ENCODE measurements around the gene PAX7. TPM values are rescaled to one million over a fixed set of nuclear protein-coding genes. Genes with fewer than 3 reads are reported as not detected.
A peak's percentile ranks its signal among the peaks of the same experiment; 100 is the strongest.

PAX7 gene
- polyA plus RNA-seq, 10 donors: 38.4 to 63.1 (median 43.3) TPM

DNA sequence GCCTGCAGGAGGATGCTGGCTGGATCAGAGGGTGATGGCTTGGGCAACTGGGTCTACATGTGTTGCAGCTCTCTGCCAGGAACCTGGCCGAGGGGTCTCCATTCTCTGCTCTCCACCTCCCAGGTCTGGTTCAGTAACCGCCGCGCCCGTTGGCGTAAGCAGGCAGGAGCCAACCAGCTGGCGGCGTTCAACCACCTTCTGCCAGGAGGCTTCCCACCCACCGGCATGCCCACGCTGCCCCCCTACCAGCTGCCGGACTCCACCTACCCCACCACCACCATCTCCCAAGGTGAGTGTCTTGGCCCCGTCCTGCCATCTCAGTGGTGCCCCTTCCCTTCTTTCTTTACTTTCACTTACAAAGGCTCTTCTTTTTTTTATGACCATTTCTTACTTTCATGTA is 69.9 kb downstream of the PAX7 start:
- no peak for DNase-seq

DNA sequence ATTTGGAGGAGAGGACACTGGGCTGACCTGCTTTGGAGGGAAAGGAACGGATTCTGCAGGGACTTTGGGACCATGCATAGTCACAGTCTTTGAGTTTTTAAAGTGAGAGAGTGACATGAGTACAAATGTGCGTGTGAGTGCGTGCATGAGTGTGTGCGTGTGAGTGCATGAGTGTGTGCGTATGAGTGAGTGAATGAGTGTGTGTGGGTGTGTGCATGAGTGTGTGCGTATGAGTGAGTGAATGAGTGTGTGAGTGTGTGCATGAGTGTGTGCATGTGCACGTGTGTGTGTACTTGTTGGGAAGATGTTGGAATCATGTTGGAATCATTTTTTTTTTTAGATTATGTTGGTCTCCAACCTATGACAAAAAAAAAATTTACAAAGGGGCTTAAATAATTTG is 70.5 kb downstream of the PAX7 start:
- DNase-seq: no peak

DNA sequence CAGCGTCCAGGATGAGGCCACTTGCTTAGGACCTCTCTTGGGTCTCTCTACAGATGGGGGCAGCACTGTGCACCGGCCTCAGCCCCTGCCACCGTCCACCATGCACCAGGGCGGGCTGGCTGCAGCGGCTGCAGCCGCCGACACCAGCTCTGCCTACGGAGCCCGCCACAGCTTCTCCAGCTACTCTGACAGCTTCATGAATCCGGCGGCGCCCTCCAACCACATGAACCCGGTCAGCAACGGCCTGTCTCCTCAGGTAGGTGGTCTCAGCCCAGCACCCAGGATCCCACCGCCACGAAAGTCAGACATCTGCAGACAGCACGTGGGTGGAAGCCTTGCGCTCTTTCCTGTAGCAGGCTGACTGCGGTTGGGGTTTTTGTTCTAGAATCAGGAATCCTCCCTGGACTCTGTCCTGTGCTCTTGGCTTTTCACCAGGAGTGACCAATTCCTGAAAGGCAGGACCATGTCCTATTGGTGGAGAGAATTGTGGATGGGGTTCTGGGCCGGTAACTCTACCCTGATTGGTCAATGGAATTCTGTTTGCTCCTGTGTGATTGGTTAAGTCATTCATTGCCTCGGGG is 72.5 kb downstream of the PAX7 start:
- no peak for DNase-seq

DNA sequence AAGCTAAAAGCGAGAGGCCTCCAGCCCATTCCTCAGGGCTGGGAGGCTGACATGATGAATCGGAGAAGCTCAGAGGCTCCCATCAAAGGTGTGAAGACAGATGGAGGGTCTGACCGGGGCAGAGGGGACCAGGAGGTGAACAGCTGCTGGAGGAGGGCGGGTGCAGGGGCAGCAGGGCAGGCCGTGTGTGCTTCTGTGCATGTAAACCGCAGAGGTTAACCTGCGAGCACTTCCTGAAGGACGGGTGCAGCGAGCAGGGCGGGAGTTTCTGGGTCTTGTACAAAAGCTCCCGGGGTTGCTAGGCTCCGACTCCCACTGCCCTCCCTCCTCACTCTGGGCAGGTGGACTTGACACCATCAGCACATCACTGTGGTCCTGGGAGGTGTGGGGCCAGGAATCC is 75.2 kb downstream of the PAX7 start:
- DNase-seq: no peak

DNA sequence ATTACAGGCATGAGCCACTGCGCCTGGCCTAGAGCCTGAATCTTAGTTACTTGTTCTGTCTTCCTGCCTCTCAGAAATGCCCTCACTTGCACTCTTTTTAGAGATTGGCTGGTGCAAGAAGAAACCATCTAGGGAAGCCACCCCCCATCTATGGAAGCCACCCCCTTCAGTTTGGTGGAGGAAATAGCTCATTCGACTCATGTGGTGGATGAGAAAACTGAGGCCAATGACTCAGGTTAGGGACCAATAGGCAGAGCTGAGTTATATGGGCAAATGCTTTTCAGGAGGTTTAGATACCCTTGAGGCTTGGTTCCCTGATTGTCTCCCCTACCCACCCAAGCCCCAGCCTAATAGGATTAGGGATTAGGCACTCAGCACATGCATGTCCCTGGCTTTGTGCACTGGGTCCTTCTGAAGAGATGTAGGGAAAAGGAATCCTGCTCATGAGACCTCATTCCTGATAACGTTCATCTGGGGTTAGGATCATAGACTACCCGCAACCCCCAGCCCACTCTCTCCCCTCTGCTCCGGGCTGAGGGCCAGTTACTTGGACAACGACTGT is 77.1 kb downstream of the PAX7 start:
- no peak for DNase-seq

DNA sequence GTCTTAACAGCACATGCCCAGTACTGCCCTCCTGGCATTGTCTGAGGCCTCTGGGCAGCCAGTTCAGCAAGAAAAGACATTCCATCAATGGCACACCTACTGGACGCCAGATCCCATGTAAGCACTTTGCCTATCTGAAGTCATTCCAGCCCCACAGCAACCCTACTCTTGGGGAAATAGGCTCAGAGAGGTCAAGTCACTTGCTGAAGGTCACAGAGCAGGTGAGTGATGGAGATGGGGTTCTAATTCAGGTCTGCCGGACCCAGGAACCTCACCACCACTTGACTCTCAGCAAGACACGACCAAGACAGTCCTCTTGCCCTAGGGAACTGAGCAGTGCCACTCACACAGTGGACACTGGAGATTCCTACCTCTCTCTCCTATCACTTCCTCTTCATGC is 79.4 kb downstream of the PAX7 start:
- no peak for DNase-seq

DNA sequence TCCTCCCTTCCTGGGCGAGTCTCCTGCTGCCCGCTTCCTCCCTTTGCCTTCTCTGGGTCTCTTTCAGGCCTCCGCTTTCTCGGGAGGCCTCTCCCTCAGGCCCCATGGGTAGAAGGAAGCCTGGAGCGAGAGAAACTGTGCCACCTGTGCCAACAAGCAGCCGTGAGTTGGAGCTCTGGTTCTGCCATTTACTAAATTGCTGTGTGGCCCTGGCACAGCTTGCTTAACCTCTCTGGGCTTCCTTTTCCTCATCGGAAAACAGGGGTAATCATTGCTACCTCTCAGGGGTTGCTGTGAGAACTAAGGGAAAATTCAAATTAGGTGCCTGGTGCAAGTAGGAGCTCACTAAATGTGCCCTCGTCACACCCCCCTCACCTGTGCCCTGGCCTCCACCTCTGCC is 80.4 kb downstream of the PAX7 start:
- DNase-seq: no peak

DNA sequence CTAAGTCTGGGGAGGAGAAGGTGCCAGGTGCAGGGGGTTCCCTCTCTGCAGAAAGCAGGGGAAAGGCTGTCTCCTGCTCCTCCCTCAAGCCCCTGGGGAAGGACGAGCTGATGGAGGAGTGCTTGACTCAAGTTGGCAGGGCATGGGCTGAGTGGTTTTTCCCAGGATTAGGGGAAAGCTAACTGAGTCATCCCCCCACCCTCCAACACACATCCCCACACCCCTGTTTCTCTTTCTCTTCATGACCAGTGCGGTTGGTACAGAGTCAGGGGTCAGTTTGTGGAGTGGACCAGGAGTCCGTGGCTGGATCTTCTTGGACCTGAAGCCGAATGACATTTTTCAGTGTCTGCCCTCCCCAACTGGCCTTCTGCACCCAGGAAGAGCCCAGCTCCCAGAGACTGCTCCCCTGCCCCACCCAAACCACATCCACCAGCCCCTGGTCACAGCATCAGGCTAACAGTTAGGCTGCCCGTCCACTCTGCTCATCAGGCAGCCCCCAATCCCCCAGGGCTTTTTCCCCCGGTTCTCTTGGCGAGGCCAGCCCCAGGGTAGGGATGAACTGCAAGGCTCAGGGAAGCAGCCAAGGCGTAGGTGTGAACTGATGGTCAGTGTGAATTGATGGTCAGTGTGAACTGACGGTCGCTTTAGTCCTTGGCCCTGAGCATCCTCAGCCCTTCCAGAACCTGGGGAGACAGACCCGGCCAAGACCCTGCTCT is 81.0 kb downstream of the PAX7 start:
- no peak for DNase-seq

DNA sequence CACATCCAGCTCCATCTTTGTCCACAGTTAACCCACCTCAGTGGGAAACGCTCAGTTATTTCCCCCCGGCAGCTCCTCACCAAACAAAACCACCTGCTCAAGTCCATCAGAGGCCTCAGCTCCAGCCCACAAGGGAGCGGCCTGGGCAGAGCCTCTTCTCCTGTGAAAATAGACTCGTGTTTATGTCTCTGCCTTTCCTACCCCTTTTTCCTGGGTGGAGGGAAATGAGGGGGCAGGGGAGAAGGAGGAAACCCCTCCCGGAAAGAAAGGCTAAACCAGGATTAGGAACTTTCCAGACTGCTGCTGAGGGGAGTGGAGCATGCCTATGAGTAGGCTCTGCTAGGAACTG is 81.6 kb downstream of the PAX7 start:
- peak; percentile 42 to 63 (median 57) for DNase-seq

DNA sequence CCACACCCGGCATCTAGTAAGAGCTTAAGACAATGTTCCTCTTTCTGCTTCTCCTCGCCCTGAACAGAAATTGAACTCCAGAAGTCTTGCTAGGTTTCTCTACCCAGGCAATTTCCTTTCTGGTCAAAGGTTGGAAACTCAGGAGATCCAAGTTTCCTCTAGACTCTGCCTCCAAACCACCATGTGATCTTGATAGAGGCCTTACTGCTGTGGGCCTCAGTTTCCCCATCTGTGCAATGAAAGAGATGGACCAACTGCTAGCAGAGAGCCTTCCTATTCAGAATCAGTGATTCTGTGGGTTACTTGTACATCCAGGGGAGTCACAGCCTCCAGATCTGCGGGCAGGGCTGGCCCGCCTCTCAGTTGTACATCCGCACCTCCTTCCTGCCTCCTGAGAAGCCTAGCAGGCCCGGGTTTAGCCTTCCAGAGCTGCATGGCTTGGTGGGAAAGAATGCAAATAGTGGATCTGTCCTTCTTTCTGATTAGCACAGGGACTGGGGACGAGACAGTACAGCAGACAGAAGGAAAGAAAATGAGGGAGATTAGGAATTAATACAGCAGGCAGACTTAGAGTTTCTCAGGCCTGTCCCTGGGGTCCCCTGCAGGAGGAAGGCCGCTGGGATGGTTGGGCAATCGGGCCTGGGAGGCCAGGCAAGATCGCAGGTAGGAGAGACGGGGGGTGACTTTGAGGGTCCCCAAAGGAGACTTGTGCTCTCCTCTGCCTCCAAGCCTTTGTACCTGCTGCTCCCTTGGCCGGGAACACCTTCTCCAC is 83.9 kb downstream of the PAX7 start:
- no peak for DNase-seq

DNA sequence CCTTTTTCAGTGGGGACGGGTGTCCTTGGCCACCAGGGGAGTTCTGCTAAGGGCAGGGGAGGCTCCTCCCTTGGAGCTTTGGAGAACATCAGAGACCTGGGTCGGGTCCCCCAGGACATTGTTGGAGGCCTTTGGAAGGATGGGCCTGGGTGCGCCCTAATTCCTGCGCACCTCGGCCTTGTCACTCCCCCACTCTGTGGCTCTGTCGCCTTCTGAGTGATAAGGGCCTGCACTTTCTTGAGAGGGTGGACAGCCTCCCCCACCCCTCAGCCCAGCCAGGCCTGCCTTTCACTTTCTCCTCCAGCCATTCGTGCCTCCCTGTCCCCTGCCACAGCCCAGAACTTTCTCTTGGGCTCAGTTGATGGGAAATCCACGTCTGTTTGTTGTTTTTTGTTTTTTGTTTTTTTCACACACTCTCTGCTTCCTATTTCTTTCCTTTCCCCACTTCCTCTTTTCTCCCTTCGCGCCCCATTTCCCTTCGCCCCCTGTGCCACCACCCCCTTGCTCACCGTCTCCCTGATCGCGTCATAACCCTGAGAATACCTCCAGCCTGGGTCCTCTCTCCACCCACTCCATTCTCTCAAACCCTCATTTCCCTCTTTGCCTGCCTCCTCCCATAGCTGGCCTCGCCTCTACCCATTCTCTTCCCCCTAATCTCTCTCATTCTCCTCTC is 85.6 kb downstream of the PAX7 start:
- DNase-seq: no peak

DNA sequence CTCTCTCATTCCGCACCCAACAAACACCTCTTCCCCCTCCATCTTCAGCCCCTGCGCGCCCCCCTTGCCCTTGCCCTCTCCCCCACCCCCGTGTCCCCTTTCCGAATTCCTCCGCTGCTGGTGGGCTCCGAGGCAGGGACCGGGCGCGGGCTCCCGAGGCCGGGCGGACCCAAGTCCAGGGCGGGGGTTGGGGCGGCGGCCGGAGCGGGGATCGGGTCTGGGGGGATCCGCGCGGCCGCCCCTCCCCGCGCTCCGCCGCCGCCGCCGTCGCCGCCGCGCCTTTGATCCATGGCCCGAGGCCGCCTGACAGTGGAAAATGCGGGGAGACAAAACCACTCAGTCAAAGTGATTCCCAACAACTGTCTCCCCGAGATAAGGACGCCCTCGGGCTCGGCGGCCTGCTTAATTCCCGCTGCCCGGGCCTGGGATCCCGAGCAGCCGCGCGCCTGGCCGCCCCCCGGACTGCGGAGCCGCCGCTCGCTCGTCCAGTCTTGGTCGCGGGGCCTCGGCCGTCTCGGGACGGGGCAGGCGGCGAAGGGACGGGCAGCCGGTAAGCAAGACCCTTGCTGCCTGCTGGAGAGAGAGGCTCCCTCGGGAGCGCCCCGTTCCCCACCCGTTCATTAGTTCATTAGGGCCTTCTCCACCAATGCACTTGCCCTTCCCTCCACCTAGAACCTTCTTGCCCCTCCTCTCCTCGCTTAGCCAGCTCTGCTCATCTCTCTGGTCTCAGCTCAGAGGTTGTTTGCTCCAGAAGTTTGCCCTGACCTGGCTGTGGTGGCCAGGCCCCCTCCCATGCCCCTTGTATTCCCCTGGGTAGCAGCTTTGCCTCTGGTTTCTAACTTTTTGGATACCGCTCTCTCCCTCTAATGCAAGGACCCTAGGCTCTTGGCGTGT is 86.4 kb downstream of the PAX7 start:
- DNase-seq: no peak

DNA sequence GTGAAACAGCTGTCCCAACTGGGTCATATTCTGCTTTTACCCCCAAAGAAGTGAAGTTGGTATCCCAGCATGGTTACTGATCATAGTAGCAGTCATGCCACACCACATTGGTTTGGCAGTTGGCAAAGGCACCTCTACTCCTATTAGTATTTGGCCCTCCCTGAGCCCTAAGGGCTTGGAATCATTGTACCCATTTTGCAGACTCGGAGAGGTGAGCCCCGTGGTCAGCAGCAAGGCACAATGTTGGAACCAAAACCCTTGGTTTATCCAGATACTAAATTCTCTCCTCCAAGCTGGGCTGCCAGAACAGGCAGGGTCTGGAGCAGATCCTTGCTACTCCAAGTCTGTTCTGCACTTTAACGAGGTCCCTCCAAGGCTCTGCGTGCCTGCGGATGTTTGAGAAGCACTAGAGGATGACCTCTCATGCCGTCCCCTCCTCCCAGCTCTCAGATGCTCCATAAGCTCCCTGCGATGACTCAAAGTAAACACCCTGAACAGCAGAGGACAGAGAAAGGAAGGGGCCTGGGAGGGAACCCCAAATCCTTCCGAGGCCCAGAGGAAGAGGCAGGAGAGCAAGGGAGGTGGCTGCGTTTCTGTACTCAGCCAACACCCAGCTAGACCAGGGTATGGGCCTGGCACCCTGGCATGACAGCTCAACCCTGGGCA is 89.3 kb downstream of the PAX7 start:
- DNase-seq: no peak

DNA sequence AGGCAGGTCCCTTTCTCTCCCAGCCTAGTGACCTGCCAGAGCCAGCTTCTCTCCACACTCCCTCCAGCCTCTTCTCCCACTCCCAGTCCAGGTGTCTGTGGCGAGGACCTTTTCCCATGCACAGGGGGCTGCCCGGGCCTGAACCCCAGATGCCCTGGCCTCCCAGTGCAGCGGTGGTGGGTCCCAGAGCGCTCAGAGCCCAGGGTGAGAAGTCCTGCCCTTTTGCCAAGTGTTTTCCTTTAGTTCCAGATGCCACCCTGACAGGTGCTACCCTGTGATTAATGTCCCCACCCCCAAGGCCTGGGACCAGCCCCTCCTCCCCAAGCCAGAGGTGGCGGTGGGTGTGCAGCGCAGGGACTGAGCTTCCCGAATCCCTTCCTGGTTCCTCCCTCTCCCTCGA is 90.4 kb downstream of the PAX7 start:
- no peak for DNase-seq

DNA sequence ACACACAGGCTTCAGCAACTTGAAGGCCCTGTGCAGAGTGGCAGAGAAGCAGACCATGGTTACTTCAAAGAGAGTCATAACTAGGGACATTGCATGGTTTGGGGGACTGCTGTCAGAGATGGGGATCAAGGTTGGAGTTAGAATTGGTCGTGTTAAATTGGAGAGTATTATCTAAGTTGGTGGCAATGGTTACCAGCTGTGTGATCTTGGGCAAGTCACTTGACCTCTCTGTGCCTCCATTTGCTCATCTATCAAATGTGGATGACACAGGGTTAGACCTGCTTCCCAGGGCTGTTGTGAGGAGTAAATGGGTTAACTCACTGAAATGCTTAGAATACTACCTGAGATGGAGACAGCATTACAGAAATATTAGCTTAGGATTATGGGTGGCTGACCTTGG is 91.1 kb downstream of the PAX7 start:
- no peak for DNase-seq

DNA sequence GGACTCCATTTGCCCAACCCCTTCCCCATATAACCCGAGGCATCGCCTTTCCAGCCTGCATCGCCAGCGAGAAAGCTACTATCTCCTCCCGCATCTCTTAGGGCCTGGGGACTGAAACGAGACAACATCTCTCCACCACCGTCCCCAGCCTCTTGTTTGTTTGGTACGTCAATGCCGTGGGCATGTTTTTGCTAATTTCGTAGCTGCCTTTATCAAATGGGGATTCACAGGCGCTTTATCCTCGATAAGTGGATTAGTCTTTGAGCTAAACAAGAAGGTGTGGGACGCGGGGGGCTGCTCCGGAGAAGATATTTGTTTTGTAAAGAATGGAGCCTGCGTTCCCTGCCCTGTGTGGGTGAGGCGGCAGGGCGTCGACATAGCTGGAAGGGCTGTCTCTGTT is 91.6 kb downstream of the PAX7 start:
- DNase-seq: no peak

DNA sequence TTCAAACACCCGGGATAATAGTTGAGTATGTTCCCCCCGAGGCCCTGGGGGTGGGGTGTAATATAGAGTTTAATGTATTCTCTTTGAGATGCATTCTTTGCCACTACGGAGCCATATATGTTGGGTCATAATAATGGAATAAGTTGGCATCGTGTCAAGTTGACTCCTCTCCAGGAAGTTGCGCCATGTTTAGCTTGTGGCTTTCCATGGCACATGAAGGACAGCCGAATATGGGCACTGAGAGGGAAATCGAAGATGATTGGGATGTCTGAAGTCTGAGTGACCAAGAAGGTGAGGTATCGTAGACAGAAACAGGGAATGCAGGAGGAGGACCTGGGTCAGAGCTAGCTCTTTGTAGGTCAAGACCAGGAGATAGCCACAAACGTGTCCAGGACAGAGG is 92.6 kb downstream of the PAX7 start:
- DNase-seq: no peak

DNA sequence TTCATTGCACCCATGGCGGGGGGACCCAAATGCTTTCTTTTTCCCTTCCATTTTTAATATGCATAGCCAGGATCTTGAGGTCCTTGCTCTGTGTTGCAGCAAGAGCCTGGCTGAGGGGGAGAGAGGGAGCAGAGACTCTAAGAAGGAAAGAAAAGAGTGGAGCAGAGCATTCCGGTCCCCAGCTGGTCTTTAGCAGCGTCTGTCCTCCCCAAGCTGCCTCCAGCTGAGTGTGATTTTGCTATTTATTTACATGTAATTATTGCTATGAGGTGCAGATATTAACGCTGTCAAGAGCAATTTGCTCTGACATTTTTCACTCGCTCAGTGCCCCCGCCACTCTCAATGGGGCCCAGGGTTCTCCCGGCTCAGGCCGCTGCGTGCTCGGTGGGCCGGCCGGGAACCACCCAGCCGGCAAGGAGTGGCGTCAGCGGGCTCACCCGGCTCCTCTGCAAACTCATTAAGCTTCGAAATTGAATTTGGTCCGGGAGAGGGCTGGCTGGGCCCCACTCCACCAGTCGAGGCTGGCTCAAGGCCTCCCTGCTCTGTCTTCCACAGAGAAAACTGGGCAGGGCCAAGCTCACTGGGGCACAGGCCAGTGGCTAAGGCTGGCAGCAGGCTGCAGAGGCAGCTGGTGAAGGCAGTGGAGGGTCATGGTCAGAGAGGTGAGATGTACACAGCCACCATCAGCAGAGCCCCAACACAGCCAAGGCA is 93.2 kb downstream of the PAX7 start:
- DNase-seq: peak in 1 of 3 donors; percentile 18

DNA sequence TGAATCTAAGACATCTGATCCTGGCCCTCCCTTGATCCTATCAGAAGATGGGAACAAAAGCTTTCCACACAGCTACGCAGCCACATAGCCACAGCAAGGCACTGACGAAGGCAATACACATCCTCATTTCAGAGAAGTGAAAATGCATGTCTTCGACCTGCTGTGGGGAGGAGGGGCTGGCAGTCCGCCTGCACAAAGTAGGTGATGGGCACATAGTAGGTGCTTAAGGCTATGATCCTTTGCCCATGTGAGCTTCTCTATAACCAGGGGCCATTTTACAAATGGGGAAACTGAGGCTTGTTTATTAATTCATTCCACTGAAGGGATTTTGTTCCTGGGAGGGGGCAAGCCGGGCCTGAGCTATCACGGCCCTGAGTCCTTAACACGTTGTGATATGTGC is 94.2 kb downstream of the PAX7 start:
- no peak for DNase-seq

DNA sequence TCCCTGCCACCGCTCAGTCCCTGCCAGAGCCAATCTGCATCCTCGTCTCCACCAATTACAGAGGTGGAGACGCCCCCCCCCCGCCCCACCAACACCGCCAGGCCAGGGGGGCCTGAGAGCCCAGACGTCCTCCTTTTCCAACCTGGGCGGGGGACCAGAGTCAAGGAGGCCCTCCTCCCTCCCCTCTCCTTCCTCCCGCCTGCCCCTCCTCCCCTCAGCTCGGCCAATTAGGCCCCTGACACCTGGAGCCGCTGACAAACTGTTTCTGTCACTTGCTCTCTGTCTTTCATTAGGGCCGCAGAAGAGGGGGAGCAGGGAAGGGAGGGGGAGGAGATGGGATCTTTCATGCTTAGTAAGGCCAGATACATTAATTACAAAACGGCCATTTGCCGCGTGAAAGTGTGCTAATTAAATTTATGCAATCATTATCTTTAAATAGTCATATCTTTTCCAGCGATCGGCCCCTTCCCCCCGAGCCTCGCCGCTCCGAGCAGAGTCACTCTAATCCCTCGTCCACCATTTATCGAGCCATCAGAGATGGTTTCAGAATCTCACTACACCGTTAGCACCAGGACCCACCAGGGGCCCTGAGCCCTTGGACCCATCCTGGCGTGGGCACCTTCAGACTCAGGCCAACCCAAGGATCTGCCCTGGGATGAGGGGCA is 94.7 kb downstream of the PAX7 start:
- DNase-seq: no peak

Data from muscle of back (tissue), 11 donors.